ENCODE data around the gene DBT.

DNA sequence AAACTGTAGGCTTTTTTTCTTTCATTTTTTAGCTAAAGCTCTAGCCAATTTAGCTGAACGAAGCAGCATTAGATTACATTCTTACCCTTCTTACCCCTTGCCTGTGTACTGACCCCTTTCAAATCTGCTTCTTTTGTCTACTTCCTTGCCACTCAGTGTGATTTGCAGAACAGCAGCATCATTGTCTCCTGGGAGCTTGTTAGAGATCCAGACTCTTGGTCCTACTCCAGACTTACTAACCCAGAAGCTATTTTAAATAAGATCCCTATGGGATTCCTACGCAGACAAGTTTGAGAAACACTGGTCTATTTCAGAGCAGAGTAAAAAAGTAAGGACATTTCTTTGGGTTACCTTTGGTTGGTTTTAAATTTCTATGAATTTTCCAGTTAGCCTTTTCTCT lies 85.4 kb downstream of the DBT start:
- TF ChIP-seq, protein P1, sequence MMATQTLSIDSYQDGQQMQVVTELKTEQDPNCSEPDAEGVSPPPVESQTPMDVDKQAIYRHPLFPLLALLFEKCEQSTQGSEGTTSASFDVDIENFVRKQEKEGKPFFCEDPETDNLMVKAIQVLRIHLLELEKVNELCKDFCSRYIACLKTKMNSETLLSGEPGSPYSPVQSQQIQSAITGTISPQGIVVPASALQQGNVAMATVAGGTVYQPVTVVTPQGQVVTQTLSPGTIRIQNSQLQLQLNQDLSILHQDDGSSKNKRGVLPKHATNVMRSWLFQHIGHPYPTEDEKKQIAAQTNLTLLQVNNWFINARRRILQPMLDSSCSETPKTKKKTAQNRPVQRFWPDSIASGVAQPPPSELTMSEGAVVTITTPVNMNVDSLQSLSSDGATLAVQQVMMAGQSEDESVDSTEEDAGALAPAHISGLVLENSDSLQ (IDR thresholded peaks at IDR 0.05) = no peak
- TF ChIP-seq FOXM1 (IDR thresholded peaks at IDR 0.05; ENCODE audit: borderline replicate concordance) (no peak), ELF4 (IDR thresholded peaks at IDR 0.05) (no peak), SP1 (IDR thresholded peaks at IDR 0.05) (no peak), FOXK2 (IDR thresholded peaks at IDR 0.05) (no peak), TARDBP (IDR thresholded peaks at IDR 0.05) (no peak), HDGF (IDR thresholded peaks at IDR 0.05; ENCODE audit: borderline replicate concordance) (no peak), NFRKB (IDR thresholded peaks at IDR 0.05) (no peak), ZNF384 (IDR thresholded peaks at IDR 0.05) (no peak), SUZ12 (IDR thresholded peaks at IDR 0.05) (no peak), FOXA1 (IDR thresholded peaks at IDR 0.05) (no peak), BHLHE40 (IDR thresholded peaks at IDR 0.05; ENCODE audit: borderline replicate concordance) (no peak)

All from HEK293T (cell line).